ENCODE data around the gene AHCYL2.
"Not testable (repeated sequence)": the region's sequence is repeated elsewhere in the genome, so short reads cannot be mapped to it uniquely, and the experiment has no call there.

Gene AHCYL2

GRCh38 chr7:129462420-129462819, 237.6 kb downstream of the AHCYL2 start:
- DNase-seq = no peak

- DNase-seq = no peak
Observed at GRCh38 chr7:129464194-129464593, 239.4 kb downstream of the AHCYL2 start.

- no peak for DNase-seq
Observed at GRCh38 chr7:129465080-129465479, 240.2 kb downstream of the AHCYL2 start.

- no peak for DNase-seq
Observed at GRCh38 chr7:129466796-129467195, 242.0 kb downstream of the AHCYL2 start.

GRCh38 chr7:129468087-129468486, 243.3 kb downstream of the AHCYL2 start:
- no peak for DNase-seq

- DNase-seq = no peak
Observed at GRCh38 chr7:129468547-129468946, 243.7 kb downstream of the AHCYL2 start.

GRCh38 chr7:129469930-129470329, 245.1 kb downstream of the AHCYL2 start:
- no peak for DNase-seq

GRCh38 chr7:129470411-129470810, 245.6 kb downstream of the AHCYL2 start:
- no peak for DNase-seq

GRCh38 chr7:129471402-129471827, 246.6 kb downstream of the AHCYL2 start:
- no peak for DNase-seq

GRCh38 chr7:129475931-129476330, 251.1 kb downstream of the AHCYL2 start:
- not testable (repeated sequence) for DNase-seq

- not testable (repeated sequence) for DNase-seq
Observed at GRCh38 chr7:129476398-129476797, 251.6 kb downstream of the AHCYL2 start.

All from NK-92 treated with Interleukin-12 subunit alpha and Interleukin-12 subunit beta, amount 100 ng/mL, for 24 hours (cell line).